Measurements from ENCODE around the gene IL22RA2. TPM values are rescaled to one million over a fixed set of nuclear protein-coding genes. Genes with fewer than 3 reads are reported as not detected.
"Not testable (repeated sequence)": the region's sequence is repeated elsewhere in the genome, so short reads cannot be mapped to it uniquely, and the experiment has no call there.

Gene IL22RA2
- polyA plus RNA-seq, 1 of the 3 experiments (the other 2 are of a cell fraction), result not detected

DNA sequence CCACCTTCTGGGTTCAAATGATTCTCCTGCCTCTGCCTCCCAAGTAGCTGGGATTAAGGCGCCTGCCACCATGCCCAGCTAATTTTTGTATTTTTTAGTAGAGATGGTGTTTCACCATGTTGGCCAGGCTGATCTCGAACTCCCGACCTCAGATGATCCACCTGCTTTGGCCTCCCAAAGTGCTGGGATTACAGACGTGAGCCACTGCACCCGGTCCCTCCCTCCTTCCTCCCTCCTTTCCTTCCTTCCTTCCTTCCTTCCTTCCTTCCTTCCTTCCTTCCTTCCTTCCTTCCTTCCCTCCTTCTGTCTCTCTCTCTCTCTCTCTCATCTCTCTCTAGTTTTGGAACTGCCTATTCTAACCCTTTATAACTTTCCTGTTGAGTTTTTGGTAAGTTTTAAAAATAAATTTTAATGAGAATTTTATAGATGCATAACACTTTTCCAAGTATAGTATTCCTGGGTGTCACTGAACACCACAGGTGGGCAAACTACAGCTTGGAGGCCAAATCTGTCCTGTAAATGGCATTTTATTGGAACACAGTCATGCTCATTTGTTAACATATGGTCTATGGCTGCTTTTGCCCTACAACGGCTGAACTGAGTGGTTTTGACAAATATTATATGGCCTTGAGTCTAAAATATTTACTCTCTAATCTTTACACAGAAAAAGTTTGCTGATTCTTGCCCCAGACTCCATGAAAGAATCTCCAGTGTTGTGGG lies 66.2 kb downstream of the IL22RA2 start:
- H3K36me3 ChIP-seq (replicated peaks in 1 of 2; ENCODE audit: control insufficient read depth in 1 of 2, insufficient read depth in 2 of 2, low read length in 1 of 2); H3K9me2 ChIP-seq; H4K20me1 ChIP-seq (ENCODE audit: insufficient read depth); H3K27ac ChIP-seq (ENCODE audit: low read depth in 2 of 2, low read length in 1 of 2); DNase-seq; H2AFZ ChIP-seq (ENCODE audit: low read depth); H3K4me1 ChIP-seq (ENCODE audit: control insufficient read depth in 1 of 2, insufficient read depth in 2 of 2, low read depth in 1 of 2, low read length in 1 of 2); H3K27me3 ChIP-seq (ENCODE audit: insufficient read depth); H3K9me3 ChIP-seq; H3K9ac ChIP-seq; H3K4me3 ChIP-seq (ENCODE audit: low read depth in 2 of 2, low read length in 1 of 2); H3K4me2 ChIP-seq; H3F3A ChIP-seq (replicated peaks; ENCODE audit: insufficient read depth); H3K79me2 ChIP-seq (ENCODE audit: insufficient read depth): not testable (repeated sequence)
- CTCF ChIA-PET, result interaction anchor here (1.2 to 2.0 kb wide), 2 partner anchors 13 to 31 kb away, joined by 4 to 9 read pairs; no protein-coding TSS in a partner anchor
- POLR2A ChIA-PET, result interaction anchor here (0.6 kb wide), 1 partner anchor 186 kb away, joined by 4 read pairs; no protein-coding TSS in a partner anchor
- 15% methylated on average over 6 of the region's 6 CpGs for WGBS (ENCODE audit: low lambda C conversion rate)

DNA sequence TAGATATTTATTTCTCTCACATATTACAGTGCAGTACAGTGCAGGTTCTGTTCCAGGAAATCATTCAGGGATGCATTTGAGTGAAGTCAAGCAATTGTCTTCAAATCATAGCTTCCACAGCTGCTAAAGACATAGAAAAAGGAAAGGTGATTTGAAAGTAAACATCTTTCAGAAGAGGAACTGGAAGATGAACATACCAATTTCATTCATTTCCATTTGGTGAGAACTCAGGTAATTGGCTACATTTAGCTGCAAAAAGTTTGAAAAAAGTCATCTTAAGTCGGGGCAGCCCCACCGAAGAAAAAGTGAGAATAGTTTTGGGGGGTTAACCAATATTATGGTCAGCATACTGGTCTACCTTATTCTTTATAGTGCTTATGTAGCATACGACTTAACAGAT lies 67.3 kb downstream of the IL22RA2 start:
- no peaks in the 10 kb centered on the region for H3K9me3 ChIP-seq
- no peak for TF ChIP-seq RFX5 (IDR thresholded peaks at IDR 0.05; ENCODE audit: low read length)
- TF ChIP-seq TCF12 (IDR thresholded peaks at IDR 0.05), result no peak
- no peak for TF ChIP-seq TAF1 (IDR thresholded peaks at IDR 0.05; ENCODE audit: borderline replicate concordance, low read depth, low read length)
- TF ChIP-seq, protein P1, sequence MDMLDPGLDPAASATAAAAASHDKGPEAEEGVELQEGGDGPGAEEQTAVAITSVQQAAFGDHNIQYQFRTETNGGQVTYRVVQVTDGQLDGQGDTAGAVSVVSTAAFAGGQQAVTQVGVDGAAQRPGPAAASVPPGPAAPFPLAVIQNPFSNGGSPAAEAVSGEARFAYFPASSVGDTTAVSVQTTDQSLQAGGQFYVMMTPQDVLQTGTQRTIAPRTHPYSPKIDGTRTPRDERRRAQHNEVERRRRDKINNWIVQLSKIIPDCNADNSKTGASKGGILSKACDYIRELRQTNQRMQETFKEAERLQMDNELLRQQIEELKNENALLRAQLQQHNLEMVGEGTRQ (IDR thresholded peaks at IDR 0.05; ENCODE audit: borderline replicate concordance, low read depth, low read length), result no peak
- no peak for TF ChIP-seq MEF2A (IDR thresholded peaks at IDR 0.05; ENCODE audit: borderline replicate concordance, low read depth)
- no peak for TF ChIP-seq YY1 (IDR thresholded peaks at IDR 0.05; ENCODE audit: low read depth)
- no peak for TF ChIP-seq FOSL2 (IDR thresholded peaks at IDR 0.05; ENCODE audit: borderline replicate concordance, low read depth)
- no peak for TF ChIP-seq USF1 (IDR thresholded peaks at IDR 0.05; ENCODE audit: borderline replicate concordance, low read depth)
- no peak for TF ChIP-seq CTCF (IDR thresholded peaks at IDR 0.05)
- TF ChIP-seq, protein P2, sequence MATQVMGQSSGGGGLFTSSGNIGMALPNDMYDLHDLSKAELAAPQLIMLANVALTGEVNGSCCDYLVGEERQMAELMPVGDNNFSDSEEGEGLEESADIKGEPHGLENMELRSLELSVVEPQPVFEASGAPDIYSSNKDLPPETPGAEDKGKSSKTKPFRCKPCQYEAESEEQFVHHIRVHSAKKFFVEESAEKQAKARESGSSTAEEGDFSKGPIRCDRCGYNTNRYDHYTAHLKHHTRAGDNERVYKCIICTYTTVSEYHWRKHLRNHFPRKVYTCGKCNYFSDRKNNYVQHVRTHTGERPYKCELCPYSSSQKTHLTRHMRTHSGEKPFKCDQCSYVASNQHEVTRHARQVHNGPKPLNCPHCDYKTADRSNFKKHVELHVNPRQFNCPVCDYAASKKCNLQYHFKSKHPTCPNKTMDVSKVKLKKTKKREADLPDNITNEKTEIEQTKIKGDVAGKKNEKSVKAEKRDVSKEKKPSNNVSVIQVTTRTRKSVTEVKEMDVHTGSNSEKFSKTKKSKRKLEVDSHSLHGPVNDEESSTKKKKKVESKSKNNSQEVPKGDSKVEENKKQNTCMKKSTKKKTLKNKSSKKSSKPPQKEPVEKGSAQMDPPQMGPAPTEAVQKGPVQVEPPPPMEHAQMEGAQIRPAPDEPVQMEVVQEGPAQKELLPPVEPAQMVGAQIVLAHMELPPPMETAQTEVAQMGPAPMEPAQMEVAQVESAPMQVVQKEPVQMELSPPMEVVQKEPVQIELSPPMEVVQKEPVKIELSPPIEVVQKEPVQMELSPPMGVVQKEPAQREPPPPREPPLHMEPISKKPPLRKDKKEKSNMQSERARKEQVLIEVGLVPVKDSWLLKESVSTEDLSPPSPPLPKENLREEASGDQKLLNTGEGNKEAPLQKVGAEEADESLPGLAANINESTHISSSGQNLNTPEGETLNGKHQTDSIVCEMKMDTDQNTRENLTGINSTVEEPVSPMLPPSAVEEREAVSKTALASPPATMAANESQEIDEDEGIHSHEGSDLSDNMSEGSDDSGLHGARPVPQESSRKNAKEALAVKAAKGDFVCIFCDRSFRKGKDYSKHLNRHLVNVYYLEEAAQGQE (IDR thresholded peaks at IDR 0.05; ENCODE audit: low read depth, low read length), result no peak
- TF ChIP-seq FOXJ3 (CRISPR knock-in tag; IDR thresholded peaks at IDR 0.05), result no peak
- no peak for TF ChIP-seq GABPA (IDR thresholded peaks at IDR 0.05; ENCODE audit: low read depth)
- no peak for TF ChIP-seq FOXM1 (IDR thresholded peaks at IDR 0.05; ENCODE audit: low read depth)
- TF ChIP-seq NFIC (IDR thresholded peaks at IDR 0.05; ENCODE audit: borderline replicate concordance), result no peak
- no peak for TF ChIP-seq RAD21 (IDR thresholded peaks at IDR 0.05; ENCODE audit: low read length)
- no peak for TF ChIP-seq RXRA (IDR thresholded peaks at IDR 0.05; ENCODE audit: borderline replicate concordance, low read depth)
- no peak for TF ChIP-seq CHD2 (IDR thresholded peaks at IDR 0.05; ENCODE audit: low read length, partially characterized antibody)
- H3K27ac ChIP-seq (ENCODE audit: low read depth in 2 of 2, low read length in 1 of 2), result no peak overlapping the region
- DNase-seq, result no peak
- H3K9ac ChIP-seq, result no peak overlapping the region
- no peaks in the 10 kb centered on the region for H3K36me3 ChIP-seq (replicated peaks in 1 of 2; ENCODE audit: control insufficient read depth in 1 of 2, insufficient read depth in 2 of 2, low read length in 1 of 2)
- H3K4me3 ChIP-seq (ENCODE audit: low read depth in 2 of 2, low read length in 1 of 2), result no peak overlapping the region
- POLR2A ChIA-PET, result no interaction called here
- no peaks in the 10 kb centered on the region for H3K27me3 ChIP-seq (ENCODE audit: insufficient read depth)
- H3K9me2 ChIP-seq, result no peaks in the 10 kb centered on the region
- no peaks in the 10 kb centered on the region for H3K4me1 ChIP-seq (ENCODE audit: control insufficient read depth in 1 of 2, insufficient read depth in 2 of 2, low read depth in 1 of 2, low read length in 1 of 2)
- peaks cover 3% of the 10 kb centered on the region for H3F3A ChIP-seq (replicated peaks; ENCODE audit: insufficient read depth)
- CTCF ChIA-PET, result interaction anchor here (0.7 to 2.0 kb wide), 3 partner anchors 12 to 581 kb away, joined by 3 to 9 read pairs (median 4); no protein-coding TSS in a partner anchor
- no peak overlapping the region for H2AFZ ChIP-seq (ENCODE audit: low read depth)
- H3K4me2 ChIP-seq, result no peak overlapping the region
- H3K79me2 ChIP-seq (ENCODE audit: insufficient read depth), result no peaks in the 10 kb centered on the region
- H4K20me1 ChIP-seq (ENCODE audit: insufficient read depth), result no peaks in the 10 kb centered on the region
- 44% methylated on average over 3 of the region's 3 CpGs for WGBS (ENCODE audit: low lambda C conversion rate)
